NCI-H1436 treated with DMSO at 0.1 percent for 48 hours (cell line): ENCODE data around the gene ANKRD60.

Experiments used
- DNase-seq: peaks from one replicate; lab custom pipeline; 2025; lab: John Stamatoyannopoulos, UW

Gene ANKRD60

GRCh38 chr20:58244517-58245030 is 16.1 kb upstream of the ANKRD60 start:
- no peak for DNase-seq

GRCh38 chr20:58243653-58244410 is 15.4 kb upstream of the ANKRD60 start:
- DNase-seq: no peak

- DNase-seq: no peak
Measured at GRCh38 chr20:58242824-58243223, 14.4 kb upstream of the ANKRD60 start.

- no peak for DNase-seq
Measured at GRCh38 chr20:58241766-58242465, 13.5 kb upstream of the ANKRD60 start.

DNA sequence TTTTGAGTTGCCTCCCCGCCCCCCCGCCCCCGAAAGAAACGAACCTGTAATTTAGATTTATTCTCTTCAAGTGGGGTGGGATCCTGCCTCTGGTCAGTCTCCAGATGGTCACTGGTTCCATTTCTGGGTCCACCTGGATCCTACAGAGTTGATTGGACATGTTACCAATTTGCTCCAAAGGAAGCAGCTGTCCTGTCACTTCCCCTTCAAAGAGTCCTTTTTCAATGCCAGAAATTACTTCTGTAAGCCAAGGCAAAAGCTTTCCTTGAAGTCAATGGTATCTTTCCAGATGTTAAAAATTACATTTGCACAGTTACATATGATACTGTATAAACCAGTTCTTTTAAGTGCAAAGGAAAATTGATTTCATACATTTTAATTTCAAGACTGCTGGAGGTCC is 12.0 kb upstream of the ANKRD60 start:
- no peak for DNase-seq

GRCh38 chr20:58239216-58239615 is 10.8 kb upstream of the ANKRD60 start:
- DNase-seq: no peak

DNA sequence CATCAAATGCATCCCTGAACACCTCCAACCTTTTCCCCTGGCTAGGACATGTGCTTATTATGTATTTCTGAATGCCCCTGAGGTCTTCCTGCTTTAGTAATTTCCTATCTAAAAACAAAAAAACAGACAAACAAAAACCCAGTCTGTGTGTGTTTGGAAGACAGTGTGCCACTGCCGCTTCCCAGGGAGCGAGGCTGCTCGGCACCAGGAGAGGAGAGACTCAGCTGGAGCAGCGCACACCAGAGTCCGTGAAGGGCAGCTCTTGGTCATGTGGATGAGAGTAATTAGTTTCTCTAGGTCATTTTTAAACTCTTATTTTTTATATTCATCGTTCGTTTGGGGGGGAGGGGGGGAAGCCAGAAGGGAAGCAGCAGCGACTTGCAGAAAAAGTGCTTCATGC is 10.0 kb upstream of the ANKRD60 start:
- DNase-seq: no peak

DNA sequence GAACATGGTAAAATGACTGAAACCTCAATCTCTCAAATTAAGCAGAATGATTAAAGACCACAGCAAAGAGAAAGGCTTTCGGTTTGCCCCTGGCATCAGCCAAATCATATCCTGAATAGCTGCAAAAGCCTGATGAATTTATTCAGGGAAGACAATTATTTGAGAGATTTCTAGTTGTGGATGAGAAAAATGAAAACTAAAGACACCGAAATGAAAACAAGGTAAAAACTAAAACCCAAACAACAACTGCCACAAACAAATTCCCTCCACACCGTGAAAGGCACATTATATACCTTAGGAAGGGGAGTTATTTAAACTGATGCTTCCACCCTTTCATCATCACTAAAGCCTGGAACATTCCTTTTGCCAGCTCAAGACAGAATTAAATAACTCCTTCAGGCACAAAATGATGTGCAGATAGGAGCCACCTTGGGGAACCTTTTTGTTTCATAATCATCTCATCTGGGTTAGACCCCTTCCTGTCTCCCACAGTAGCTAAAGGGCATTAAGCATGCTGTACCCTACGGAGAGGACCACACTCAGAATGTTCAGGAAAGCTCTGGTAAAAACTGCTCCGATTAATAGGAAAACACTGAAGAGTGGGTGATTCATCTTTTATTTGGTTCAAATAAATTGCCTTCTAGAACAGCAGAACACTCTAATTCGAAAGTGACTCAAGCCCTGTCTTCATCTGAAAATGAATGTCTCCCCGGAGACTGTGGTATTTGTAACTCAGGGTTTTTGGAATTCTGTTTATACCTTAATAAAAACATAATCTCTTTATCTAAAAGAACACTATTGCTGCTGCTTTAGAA is 9.1 kb upstream of the ANKRD60 start:
- no peak for DNase-seq

DNA sequence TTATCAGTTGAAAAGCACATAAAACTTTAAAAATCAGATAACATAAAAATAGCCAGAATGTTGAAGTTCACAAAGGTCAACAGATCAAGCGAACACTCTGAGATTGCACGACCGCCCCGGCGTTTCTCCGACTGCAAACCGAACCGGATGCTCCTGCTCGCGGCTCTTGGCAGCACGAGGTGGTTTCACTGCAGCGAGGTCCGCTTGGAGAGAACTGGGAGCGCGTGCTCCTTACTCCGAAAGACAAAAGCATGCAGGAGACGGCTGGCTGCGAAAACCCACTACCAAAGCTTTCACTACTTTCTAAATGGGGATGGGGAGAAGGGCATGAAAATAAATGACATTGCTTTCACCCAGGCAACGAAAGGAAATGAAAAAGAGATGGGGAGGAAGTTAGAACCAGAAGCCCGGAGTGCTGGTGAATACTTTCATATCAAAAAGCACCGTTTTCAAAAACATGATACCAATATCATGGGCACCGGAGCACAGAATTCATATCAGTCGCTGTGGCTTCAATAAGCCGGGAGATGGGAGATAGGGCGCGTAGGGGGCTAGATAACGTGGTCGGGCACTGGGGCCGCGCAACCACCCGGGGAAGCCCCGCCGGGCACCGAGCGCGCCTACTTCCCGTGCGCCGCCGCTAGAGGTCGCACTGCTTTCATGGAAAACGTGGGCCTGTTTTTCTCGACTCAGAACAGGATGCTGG is 8.3 kb upstream of the ANKRD60 start:
- DNase-seq: no peak

DNA sequence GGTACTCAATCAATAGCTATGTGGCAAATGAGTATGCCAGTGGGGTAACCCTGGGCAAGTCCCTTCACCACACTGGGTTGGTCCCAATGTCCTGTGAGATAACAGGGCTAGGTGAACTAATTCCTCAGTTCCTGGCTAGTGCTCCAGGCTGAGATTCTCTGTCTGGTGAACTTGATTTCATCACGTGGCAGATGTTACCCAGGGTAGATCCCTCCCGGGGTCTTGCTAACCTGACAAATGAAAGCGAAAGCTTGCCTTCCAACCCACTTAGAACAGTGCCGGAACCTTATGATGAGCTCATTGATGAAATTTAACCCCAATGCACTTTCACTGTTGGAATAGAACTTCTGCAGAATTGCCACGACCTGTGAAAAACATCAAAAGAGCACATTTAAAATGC is 6.6 kb upstream of the ANKRD60 start:
- DNase-seq: no peak

DNA sequence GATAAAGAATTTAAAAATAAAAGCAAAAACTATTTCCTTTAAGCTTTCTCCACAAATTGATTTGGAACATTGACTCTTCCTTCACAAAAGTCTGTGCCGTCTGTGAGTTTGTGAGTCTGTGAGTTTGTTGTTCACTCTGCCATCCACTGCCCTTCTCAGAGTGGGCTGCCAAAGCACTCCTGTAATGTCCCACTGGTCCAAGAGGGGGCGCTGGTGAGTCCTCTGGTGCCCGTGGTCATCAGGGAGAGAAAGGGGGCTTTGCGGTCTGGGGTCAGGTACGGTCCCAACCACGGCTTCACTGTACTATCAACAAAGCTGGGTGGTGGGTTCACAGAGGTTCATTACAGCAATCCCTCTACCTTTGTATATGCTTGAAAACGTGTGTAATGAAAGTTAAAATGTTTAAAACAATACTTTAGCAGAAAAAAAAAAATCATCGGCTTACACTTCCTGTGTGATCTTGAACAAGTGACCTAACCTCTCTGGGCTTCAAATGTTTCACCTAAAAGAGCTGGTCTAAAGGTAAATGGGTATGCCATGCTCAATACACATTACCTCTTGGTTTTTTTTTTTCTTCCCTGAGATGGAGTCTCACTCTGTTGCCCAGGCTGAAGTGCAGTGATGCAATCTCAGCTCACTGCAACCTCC is 5.6 kb upstream of the ANKRD60 start:
- no peak for DNase-seq

DNA sequence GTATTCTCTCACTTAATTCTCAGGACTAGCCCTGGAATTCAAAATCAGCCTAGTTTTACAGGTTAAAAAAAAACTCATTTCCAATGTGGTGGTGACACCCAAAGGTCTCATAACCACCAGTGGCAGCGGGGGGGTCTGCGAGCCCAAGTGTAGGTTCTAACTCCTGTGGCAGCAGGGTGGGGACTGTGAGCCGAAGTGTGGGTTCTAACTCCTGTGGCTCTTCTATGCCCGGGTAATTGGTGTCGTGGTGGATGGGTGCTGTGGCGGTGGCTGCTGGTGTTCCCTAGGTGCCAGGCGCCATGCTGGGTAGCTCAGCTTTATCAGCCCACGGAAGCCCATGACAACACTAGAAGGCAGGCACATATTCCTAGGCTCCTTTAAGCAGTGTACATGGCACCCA is 4.9 kb upstream of the ANKRD60 start:
- no peak for DNase-seq

DNA sequence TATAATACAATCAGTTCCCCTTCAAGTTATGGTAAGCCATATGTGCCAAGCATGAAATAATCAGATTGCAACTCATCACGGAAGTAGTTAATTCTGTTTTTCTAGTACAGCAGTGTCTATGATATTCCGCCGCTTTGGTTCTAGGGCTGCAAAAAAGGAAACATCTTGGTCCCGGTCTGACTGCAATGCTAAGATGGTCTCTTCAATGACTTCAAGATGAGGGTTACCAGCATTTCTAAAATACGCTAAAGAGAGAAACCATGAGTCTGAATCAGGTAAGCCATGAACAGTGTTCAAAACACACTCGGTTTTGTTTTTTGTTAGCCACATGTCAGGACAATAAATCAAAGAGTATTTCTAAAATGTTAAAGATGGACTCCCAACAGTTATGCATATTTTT is 3.2 kb upstream of the ANKRD60 start:
- DNase-seq: no peak

GRCh38 chr20:58229198-58229798 is 845 bp upstream of the ANKRD60 start:
- no peak for DNase-seq

DNA sequence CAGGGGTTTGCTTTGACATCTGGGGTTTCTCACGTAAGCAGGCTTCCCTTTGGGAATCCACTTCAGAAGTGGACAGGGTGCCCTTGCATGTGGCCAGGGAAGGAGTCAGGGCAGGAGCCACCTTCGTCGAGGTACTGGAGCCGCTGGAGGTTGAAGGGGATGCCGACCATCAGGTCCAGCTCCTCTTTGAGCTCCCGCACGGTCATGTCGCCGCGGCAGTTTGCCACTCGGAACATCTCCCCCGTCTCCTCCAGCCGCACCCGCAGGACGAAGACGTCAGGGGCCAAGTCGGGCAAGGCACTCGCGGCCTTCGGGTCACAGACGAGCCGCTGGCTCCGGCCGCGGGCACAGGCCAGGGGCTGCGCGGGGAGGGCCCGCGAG is 360 bp downstream of the ANKRD60 start:
- no peak for DNase-seq

DNA sequence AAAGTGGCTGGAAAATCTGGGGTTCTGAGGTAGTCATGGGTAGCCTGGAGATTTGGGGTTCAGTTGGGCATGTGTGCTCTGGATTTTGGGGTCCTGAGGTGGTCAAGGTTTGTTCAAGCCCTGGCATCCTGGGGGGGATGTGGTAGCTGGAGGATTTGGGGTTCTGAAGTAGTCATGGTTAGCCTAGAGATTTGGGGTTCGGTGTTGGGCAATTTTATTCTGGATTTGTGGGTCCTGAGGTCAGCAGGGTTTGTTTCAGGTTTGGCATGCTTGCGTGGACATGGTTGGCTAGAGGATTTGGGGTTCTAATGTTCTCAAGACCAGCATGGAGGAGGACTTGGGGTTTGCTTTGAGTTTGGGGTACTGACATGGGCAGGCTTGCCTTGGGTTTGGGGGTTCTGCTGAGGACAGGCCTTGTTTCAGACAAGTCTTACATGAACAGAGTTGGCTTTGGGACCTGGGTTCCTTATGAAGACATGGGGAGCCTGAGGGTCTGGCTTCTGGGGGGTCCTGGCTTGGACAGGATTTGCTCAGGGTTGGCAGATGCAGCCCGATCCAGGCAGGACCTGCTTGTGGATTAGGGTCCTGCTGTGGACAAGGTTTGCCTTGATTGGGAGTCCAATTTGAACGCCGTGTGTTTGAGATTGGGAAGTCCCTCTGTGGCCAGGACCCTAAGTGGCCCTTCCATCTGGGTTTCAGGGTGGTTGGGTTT is 906 bp downstream of the ANKRD60 start:
- no peak for DNase-seq

DNA sequence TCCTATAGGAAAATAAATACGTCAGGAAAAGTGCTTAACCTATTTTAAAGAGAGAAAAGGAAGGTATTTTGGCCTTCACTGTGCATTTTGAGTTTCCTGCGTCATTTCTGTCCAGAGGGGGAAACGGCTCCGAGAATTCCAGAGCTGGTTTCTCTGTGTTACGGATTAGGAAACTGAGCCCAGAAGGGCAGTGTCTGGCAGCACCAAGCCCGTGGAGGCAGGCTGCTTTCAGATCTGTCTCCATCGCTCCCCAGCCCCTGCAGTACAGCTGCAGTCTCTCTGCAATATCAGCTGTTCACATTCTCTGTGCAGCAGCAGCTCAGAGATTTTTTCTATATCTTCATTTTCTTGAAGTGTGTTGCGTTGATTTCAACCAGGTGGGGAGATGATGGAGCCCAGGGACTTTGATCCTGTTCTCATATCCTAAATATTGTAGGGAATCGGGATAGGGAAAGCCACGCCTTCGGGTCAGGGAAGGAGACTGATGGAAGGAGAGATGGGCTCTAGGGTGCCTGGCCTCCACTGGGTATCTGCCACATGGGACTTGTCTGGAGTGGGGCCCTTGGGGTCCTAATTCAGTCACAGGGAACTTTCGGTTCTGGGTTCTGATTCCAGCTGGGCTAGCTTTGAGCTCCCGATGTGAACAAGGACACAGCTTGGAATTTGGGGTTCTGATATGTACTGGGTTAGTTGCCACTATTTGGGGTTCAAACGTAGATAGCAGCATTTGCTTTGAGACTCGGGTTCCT is 2.8 kb downstream of the ANKRD60 start:
- no peak for DNase-seq

- DNase-seq: no peak
Measured at GRCh38 chr20:58224974-58225373, 3.5 kb downstream of the ANKRD60 start.

DNA sequence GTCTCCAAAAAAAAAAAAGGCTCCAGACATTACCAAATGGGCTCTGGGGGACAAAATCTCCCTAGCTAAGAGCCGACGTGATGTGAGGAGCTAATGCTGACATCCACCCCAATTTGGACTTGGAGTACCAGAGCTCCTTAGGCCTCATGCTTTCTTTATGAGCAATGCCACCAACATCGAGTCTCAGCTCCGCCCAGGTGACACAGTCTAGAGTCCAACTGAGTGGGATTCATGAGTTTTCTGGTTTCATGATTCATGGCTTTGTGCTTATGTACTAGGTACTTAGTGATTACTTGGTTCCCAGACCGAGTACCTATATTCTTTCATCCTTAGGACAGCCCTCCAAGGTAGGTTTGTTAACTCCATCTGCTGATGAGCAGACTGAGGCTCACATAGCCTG is 4.4 kb downstream of the ANKRD60 start:
- no peak for DNase-seq
